ENCODE data around the gene OR2T27. TPM values are rescaled to one million over a fixed set of nuclear protein-coding genes. Genes with fewer than 3 reads are reported as not detected.

Gene OR2T27
- total RNA-seq, 2 donors from 2014 or later: not detected

Other genes with a start within 250 kb of the OR2T27 start
- gene OR2T2, start 209.9 kb downstream of the OR2T27 start, total RNA-seq: not detected
- not detected for gene OR2T3, start 182.2 kb downstream of the OR2T27 start, total RNA-seq
- gene OR2T5, start 166.9 kb downstream of the OR2T27 start, total RNA-seq: not detected
- not detected for gene OR2G6, start 147.5 kb downstream of the OR2T27 start, total RNA-seq
- gene OR2T29, start 92.8 kb downstream of the OR2T27 start, total RNA-seq: not detected
- not detected for gene OR2T34, start 80.8 kb downstream of the OR2T27 start, total RNA-seq
- gene OR2T10, start 57.8 kb downstream of the OR2T27 start, total RNA-seq: not detected
- gene OR2T11, start 20.4 kb downstream of the OR2T27 start, total RNA-seq: not detected
- gene OR2T35, start 10.2 kb downstream of the OR2T27 start, total RNA-seq: not detected
- not detected for gene OR14I1, start 47.2 kb upstream of the OR2T27 start, total RNA-seq
- gene LYPD8, start 100.2 kb upstream of the OR2T27 start, total RNA-seq: not detected
- 10 to 100 TPM; 17.5 to 18.4 TPM for gene SH3BP5L, start 170.4 kb upstream of the OR2T27 start, total RNA-seq
- gene ZNF672, start 182.7 kb upstream of the OR2T27 start, total RNA-seq: 10 to 100 TPM; 17.6 to 23.4 TPM
- gene ZNF692, start 203.6 kb upstream of the OR2T27 start, total RNA-seq: 10 to 100 TPM; 14.7 to 17.6 TPM